ENCODE measurements around the gene PRPF40A. TPM values are rescaled to one million over a fixed set of nuclear protein-coding genes. Genes with fewer than 3 reads are reported as not detected.

Gene PRPF40A
- 82.4 and 106 TPM in 2 replicates for total RNA-seq

DNA sequence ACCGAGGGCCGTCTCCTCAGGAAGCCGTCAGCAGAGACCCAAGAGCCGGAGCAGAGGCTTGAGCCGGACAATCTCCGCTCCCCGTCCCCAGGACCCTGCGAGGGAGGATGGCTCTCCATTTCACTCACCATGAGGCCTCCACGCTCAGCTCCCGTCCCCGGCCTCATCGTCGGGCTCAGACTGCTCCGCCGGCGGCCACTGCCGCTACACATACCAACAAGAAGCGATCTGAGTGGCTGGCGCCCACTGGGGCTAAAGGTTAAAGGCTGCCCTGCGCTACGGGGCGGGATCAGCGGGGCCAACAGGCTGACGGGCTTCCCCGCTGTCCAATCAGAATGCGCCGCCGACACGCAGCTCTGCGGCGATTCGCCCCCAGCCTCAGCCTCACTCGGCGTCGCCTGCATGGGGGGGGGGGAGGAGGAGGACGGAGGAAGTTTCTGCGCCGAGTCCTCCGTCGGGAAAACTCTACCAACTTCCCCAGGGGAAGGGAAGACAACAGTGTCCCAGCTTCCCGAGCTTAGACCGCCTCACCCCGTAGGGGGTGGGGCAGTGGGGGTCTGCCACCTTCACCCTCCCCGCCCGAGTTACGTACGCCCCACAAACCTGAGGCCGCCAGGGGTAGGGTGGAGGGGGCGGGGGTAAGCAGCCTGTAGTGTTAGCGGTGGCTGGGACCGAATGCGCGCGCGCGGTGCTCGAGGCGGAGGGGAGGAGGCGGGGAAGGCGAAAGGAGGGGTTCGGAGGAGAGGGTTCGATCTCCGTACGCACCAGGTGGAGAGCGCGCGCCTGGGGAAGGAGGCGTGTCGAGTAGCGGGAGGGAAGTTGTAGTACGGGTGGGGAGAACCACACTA lies at the start of gene PRPF40A:
Gene PRPF40A (minus strand): TSS at position 234 of the 848 bp plus-strand sequence. CDS start 22 bp downstream, at position 212.

DNA sequence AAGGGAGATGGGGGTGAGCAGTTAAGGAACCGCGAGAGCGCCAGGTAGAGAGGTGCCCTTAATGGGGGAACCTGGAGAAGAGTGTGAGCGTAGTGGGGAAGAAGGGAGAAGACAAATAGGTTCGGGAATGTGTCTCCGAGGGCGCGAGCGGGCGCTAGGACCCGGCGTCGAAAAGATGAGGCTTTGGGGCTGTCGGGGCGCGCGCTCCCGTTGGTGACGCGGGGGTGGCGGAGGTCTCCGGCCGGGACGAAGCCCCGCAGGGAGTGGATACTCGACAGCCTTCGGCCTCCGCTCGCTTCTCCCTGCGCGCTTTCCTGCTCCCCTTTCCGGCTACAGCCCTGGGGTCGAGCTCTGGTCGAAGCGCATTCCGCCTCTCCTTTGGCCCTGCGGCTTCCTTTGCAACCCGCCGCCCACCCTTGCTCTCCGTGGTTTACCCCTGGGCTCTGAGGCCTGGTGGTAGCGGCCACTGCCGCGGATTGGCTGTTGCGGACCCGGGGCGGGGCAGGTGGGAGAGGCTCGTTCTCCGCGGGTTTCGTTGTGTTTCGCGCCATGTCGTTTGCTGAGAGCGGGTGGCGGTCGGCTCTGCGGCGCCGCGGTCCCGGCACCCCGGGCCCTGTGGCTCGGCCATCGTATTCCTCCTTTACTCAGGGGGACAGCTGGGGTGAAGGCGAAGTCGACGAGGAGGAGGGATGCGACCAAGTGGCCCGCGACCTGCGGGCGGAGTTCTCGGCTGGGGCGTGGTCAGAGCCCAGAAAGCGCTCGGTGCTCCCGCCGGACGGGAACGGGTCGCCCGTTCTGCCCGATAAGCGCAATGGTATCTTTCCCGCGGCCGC lies 1.0 kb upstream of the PRPF40A start, which contains the start of gene ARL6IP6:
Gene ARL6IP6 (plus strand): TSS at position 545 of the 833 bp plus-strand sequence. CDS start 5 bp downstream, at position 550.

Other genes starting within 250 kb of the PRPF40A start
- 29.6 and 38.1 TPM in 2 replicates for gene ARL6IP6, start 1.2 kb upstream of the PRPF40A start, total RNA-seq